A549 (cell line): Measurements from ENCODE around the gene ZIC1. TPM values are rescaled to one million over a fixed set of nuclear protein-coding genes. Genes with fewer than 3 reads are reported as not detected.

Experiments
- ATAC-seq, 2 experiments: fragments of 200-7000 bp in 1 of 2; fragments of >200 bp in 1 of 2; cut with Nextera tagmentation in 1 of 2; cut with Tn5 transposase in 1 of 2; 3 replicates each; pipeline versions ENCODE4 v1.8.0 to v1.9.1; 2018 to 2020; ENCODE audit warnings: mild to moderate bottlenecking in 1 of 2, moderate library complexity in 1 of 2
- CTCF ChIA-PET: fragments of 300-600 bp; sonication (Branson Sonifier 250); formaldehyde crosslinking; extraction: SDS; loops from one replicate; lab custom pipeline; 2021; ENCODE audit warnings: antibody characterized with exemption, inconsistent platforms; lab: Yijun Ruan, JAX
- POLR2A ChIA-PET: fragments of 350-600 bp; formaldehyde crosslinking; extraction: SDS; loops from one replicate; lab custom pipeline; 2021; ENCODE audit warnings: antibody characterized with exemption, inconsistent platforms; lab: Yijun Ruan, JAX
- DNase-seq, 2 experiments: peaks; one replicate each; pipeline versions ENCODE4 v3.0.0 to v3.0.0-alpha.2; 2011 to 2016; ENCODE audit warnings: low read depth in 1 of 2, low spot score in 1 of 2
- FAIRE-seq: peaks from 2 replicates; lab custom pipeline; 2011; peaks lifted over from hg19 to GRCh38; lab: Jason Lieb, UNC
- H3K27ac ChIP-seq, 2 experiments: fragments of >200 bp; sonication (Bioruptor Twin); formaldehyde crosslinking; 3 replicates each; pipeline ENCODE4 v1.5.1; 2016 to 2017
- H3K4me1 ChIP-seq: fragments of >200 bp; sonication (Bioruptor Twin); formaldehyde crosslinking; 3 replicates; pipeline ENCODE4 v1.6.1; 2016
- H3K4me2 ChIP-seq: fragments of >200 bp; sonication (Bioruptor Twin); formaldehyde crosslinking; 3 replicates; pipeline ENCODE4 v1.6.1; 2016
- H3K4me3 ChIP-seq: fragments of >200 bp; sonication (Bioruptor Twin); formaldehyde crosslinking; 3 replicates; pipeline ENCODE4 v1.5.1; 2016
- H3K9me3 ChIP-seq: fragments of >200 bp; sonication (Bioruptor Twin); formaldehyde crosslinking; 3 replicates; pipeline ENCODE4 v1.6.1; 2016
- ATOH8 ChIP-seq: fragments of 250-450 bp; sonication (Bioruptor Pico); IDR thresholded peaks from 2 replicates; pipeline ENCODE4 v1.5.0; 2020; ENCODE audit warnings: low read depth, mild to moderate bottlenecking, moderate library complexity
- CBX8 ChIP-seq: fragments of 200-600 bp; sonication (generic); IDR thresholded peaks from 2 replicates; pipeline ENCODE4 v1.6.1; 2016
- CHD2 ChIP-seq: fragments of 150-350 bp; IDR thresholded peaks from 2 replicates; pipeline ENCODE4 v1.6.1; 2014; ENCODE audit warnings: low read length; ENCODE audit not compliant: partially characterized antibody
- EHMT2 ChIP-seq: fragments of 200-600 bp; sonication (generic); IDR thresholded peaks from 2 replicates; pipeline ENCODE4 v1.6.1; 2016; ENCODE audit warnings: antibody characterized with exemption, low read depth, mild to moderate bottlenecking, moderate library complexity
- HEYL ChIP-seq: fragments of 250-450 bp; sonication (Bioruptor Pico); IDR thresholded peaks from 2 replicates; pipeline ENCODE4 v1.8.0; 2021; ENCODE audit warnings: mild to moderate bottlenecking, moderate library complexity
- HOXB13 ChIP-seq: fragments of 250-450 bp; sonication (Bioruptor Pico); IDR thresholded peaks from 2 replicates; pipeline ENCODE4 v1.5.0; 2020; ENCODE audit warnings: low read depth, mild to moderate bottlenecking, moderate library complexity
- JUNB ChIP-seq: fragments of >200 bp; sonication (Bioruptor Twin); formaldehyde crosslinking; IDR thresholded peaks from 2 replicates; pipeline ENCODE4 v1.6.1; 2016
- KDM1A ChIP-seq: fragments of 200-600 bp; sonication (generic); IDR thresholded peaks from 2 replicates; pipeline ENCODE4 v1.6.1; 2016; ENCODE audit warnings: low read depth, mild to moderate bottlenecking
- KDM5A ChIP-seq: fragments of 200-600 bp; sonication (generic); IDR thresholded peaks from 2 replicates; pipeline ENCODE4 v1.6.1; 2016; ENCODE audit warnings: antibody characterized with exemption, mild to moderate bottlenecking
- MAFK ChIP-seq: fragments of 450-650 bp; IDR thresholded peaks from 2 replicates; pipeline ENCODE4 v1.6.1; 2014; ENCODE audit not compliant: partially characterized antibody
- MYC ChIP-seq: IDR thresholded peaks from 2 replicates; pipeline ENCODE4 v1.6.1; 2012; ENCODE audit warnings: mild to moderate bottlenecking, inconsistent platforms, low read length, improper control_type of control experiment, borderline replicate concordance
- NFE2L2 ChIP-seq: fragments of 150-350 bp; conservative IDR thresholded peaks from 2 replicates; pipeline ENCODE4 v1.6.1; 2014; ENCODE audit warnings: low read length
- PHF8 ChIP-seq: fragments of 200-600 bp; sonication (generic); IDR thresholded peaks from 2 replicates; pipeline ENCODE4 v1.6.1; 2016; ENCODE audit warnings: low read depth, mild to moderate bottlenecking, antibody characterized with exemption, moderate library complexity, borderline replicate concordance
- SMC3 ChIP-seq: fragments of >200 bp; sonication (Bioruptor Twin); formaldehyde crosslinking; IDR thresholded peaks from 3 replicates; pipeline ENCODE4 v1.6.1; 2018; ENCODE audit warnings: inconsistent platforms
- ZC3H11A ChIP-seq: fragments of 450-650 bp; IDR thresholded peaks from 2 replicates; pipeline ENCODE4 v1.6.1; 2014; ENCODE audit warnings: antibody characterized with exemption, mild to moderate bottlenecking
- ZFP36 ChIP-seq: fragments of 450-650 bp; IDR thresholded peaks from 2 replicates; pipeline ENCODE4 v1.6.1; 2014; ENCODE audit warnings: borderline replicate concordance; ENCODE audit not compliant: partially characterized antibody
- ZNF302 ChIP-seq: fragments of 250-450 bp; sonication (Bioruptor Pico); IDR thresholded peaks from 2 replicates; pipeline ENCODE4 v1.9.0; 2021; ENCODE audit warnings: inconsistent platforms, mild to moderate bottlenecking, moderate library complexity
- ZSCAN20 ChIP-seq: fragments of 250-450 bp; sonication (Bioruptor Pico); IDR thresholded peaks from 2 replicates; pipeline ENCODE4 v1.8.0; 2022; ENCODE audit warnings: mild to moderate bottlenecking, moderate library complexity
- WGBS: methylation state at CpG from one replicate; pipeline ENCODE4 v1.1.6; 2017; ENCODE audit errors: missing lambda C conversion rate; 5-methylcytosine and 5-hydroxymethylcytosine counted together
- polyA plus RNA-seq, 4 experiments: library from polyadenylated mRNA; depleted of rRNA in 3 of 4; stranded (reverse); fragments of >200 nt; fragmentation: RNase III in 1 of 4; extraction: RNeasy Plus Mini Kit Qiagen cat#74134 plus additional on column Dnase treatment in 1 of 4; gene quantifications; 2 replicates in 3 of 4; 3 replicates in 1 of 4; pipeline ENCODE4 v1.2.3, GENCODE V29; 2011 to 2017
- TF ChIP-seq, protein P1 (sequence below): IDR thresholded peaks from 2 replicates; pipeline ENCODE4 v1.6.1; 2012
- TF ChIP-seq, protein P2 (sequence below): fragments of >200 bp; sonication (Bioruptor Twin); formaldehyde crosslinking; IDR thresholded peaks from 3 replicates; pipeline ENCODE4 v1.6.1; 2016
- TF ChIP-seq, protein P3 (sequence below): fragments of >200 bp; sonication (Bioruptor Twin); formaldehyde crosslinking; IDR thresholded peaks from 2 replicates; pipeline ENCODE4 v1.6.1; 2016
- TF ChIP-seq, protein P4 (sequence below): fragments of >200 bp; sonication (Bioruptor Twin); formaldehyde crosslinking; IDR thresholded peaks from 3 replicates; pipeline ENCODE4 v1.5.1; 2016
- TF ChIP-seq, protein P5 (sequence below): IDR thresholded peaks from 2 replicates; pipeline ENCODE4 v1.6.1; 2012

The ZIC1 gene
- polyA plus RNA-seq, 2 of the 4 experiments (the other 2 are of a cell fraction), result 0.01 TPM; not detected in 1

DNA sequence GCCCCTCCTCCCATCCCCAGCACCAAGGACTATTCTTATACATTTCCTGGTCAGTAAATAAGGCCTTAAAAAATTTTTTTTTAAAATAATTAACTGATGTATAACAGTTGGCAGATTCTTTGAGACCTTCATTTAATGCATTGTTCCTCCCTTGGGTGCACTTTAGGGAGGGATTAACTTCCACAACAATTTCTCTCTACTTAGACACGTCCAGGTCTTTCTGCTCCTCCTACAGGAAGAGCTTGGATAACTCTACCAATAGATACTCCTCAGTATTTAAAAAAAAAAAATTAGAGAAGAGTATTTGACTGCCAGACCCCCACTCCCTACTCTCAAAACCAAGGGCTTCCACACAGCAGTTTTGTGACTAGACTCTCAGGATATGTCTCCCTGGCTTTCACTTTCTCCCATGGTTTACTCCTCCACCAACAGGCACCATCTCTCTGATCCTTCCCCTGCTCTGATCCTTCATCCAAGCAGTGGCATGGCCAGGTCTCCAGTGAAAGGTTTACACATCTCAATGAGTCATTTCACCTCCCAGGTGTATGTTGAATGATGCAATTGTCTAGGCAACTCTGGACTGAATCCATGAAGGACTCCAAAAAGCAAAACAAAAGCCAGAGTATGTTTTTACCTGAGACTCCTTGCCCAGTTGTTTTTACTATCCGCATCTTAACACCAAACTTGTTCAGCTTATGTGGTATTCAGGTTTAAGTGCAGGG lies 10.2 kb upstream of the ZIC1 start:
- ChIA-PET POLR2A (no interaction called here), CTCF (interaction anchor here (0.7 kb wide), 1 partner anchor 8 kb away, joined by 4 read pairs; no protein-coding TSS in a partner anchor)
- Histone ChIP-seq H3K27ac (no peak overlapping the region), H3K4me3 (no peak overlapping the region), H3K9me3 (no peaks in the 10 kb centered on the region), H3K4me2 (no peak overlapping the region), H3K4me1 (no peaks in the 10 kb centered on the region)
- 59% methylated on average over 2 of the region's 2 CpGs for WGBS
- DNase-seq, result no peak
- TF ChIP-seq, protein P1, sequence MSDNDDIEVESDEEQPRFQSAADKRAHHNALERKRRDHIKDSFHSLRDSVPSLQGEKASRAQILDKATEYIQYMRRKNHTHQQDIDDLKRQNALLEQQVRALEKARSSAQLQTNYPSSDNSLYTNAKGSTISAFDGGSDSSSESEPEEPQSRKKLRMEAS, result no peak
- no peak for FAIRE-seq
- no peak for ATAC-seq

DNA sequence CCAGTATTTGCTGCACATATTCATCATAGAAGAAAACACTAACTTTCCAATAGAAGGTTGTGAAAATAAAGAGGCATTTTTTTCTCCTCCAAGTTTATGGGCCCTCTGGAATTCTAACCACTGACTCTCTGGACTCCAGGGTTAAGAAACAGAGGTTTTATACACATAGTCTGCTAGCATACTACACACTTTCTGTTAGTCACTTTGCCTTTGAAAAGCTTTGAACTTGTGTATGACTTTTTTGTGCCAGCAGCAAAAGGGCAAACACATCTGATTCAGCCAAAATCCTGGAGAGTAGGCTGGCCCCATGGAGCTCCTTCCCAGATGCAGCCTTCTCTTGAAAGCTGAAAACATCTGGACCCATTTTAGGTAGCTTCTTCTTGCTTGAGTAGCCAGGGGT lies 9.1 kb upstream of the ZIC1 start:
- no peaks in the 10 kb centered on the region for H3K9me3 ChIP-seq
- no peak overlapping the region for H3K27ac ChIP-seq
- FAIRE-seq (no peak), ATAC-seq (no peak), DNase-seq (no peak)
- no peaks in the 10 kb centered on the region for H3K4me1 ChIP-seq
- H3K4me3 ChIP-seq, result no peak overlapping the region
- no peak for TF ChIP-seq ZFP36
- no peak for TF ChIP-seq HEYL
- no peak for TF ChIP-seq JUNB
- no peak for TF ChIP-seq ZC3H11A
- no peak for TF ChIP-seq CHD2
- TF ChIP-seq NFE2L2, result no peak
- TF ChIP-seq MYC, result no peak
- TF ChIP-seq, protein P2, sequence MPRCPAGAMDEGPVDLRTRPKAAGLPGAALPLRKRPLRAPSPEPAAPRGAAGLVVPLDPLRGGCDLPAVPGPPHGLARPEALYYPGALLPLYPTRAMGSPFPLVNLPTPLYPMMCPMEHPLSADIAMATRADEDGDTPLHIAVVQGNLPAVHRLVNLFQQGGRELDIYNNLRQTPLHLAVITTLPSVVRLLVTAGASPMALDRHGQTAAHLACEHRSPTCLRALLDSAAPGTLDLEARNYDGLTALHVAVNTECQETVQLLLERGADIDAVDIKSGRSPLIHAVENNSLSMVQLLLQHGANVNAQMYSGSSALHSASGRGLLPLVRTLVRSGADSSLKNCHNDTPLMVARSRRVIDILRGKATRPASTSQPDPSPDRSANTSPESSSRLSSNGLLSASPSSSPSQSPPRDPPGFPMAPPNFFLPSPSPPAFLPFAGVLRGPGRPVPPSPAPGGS, result no peak
- TF ChIP-seq, protein P3, sequence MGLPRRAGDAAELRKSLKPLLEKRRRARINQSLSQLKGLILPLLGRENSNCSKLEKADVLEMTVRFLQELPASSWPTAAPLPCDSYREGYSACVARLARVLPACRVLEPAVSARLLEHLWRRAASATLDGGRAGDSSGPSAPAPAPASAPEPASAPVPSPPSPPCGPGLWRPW, result no peak
- TF ChIP-seq, protein P4, sequence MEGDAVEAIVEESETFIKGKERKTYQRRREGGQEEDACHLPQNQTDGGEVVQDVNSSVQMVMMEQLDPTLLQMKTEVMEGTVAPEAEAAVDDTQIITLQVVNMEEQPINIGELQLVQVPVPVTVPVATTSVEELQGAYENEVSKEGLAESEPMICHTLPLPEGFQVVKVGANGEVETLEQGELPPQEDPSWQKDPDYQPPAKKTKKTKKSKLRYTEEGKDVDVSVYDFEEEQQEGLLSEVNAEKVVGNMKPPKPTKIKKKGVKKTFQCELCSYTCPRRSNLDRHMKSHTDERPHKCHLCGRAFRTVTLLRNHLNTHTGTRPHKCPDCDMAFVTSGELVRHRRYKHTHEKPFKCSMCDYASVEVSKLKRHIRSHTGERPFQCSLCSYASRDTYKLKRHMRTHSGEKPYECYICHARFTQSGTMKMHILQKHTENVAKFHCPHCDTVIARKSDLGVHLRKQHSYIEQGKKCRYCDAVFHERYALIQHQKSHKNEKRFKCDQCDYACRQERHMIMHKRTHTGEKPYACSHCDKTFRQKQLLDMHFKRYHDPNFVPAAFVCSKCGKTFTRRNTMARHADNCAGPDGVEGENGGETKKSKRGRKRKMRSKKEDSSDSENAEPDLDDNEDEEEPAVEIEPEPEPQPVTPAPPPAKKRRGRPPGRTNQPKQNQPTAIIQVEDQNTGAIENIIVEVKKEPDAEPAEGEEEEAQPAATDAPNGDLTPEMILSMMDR, result no peak
- POLR2A ChIA-PET, result no interaction called here
- CTCF ChIA-PET, result no interaction called here
- H3K4me2 ChIP-seq, result no peak overlapping the region

- TF ChIP-seq JUNB (no peak), PHF8 (no peak), HOXB13 (no peak), KDM5A (no peak), ATOH8 (no peak), ZNF302 (no peak), ZSCAN20 (CRISPR knock-in tag) (no peak), SMC3 (no peak), KDM1A (no peak), EHMT2 (no peak), CBX8 (no peak), MAFK (no peak)
- TF ChIP-seq, protein P5, sequence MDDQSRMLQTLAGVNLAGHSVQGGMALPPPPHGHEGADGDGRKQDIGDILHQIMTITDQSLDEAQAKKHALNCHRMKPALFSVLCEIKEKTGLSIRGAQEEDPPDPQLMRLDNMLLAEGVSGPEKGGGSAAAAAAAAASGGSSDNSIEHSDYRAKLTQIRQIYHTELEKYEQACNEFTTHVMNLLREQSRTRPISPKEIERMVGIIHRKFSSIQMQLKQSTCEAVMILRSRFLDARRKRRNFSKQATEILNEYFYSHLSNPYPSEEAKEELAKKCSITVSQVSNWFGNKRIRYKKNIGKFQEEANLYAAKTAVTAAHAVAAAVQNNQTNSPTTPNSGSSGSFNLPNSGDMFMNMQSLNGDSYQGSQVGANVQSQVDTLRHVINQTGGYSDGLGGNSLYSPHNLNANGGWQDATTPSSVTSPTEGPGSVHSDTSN, result no peak
- Histone ChIP-seq H3K9me3 (no peaks in the 10 kb centered on the region), H3K27ac (no peak overlapping the region), H3K4me3 (no peak overlapping the region), H3K4me2 (no peak overlapping the region), H3K4me1 (no peaks in the 10 kb centered on the region)
- FAIRE-seq (no peak), ATAC-seq (no peak), DNase-seq (no peak)
- ChIA-PET CTCF (no interaction called here), POLR2A (no interaction called here)
- WGBS, result 0% methylated on average over 1 of the region's 1 CpG
Observed at GRCh38 chr3:147400999-147401398, 8.2 kb upstream of the ZIC1 start.
